MM.1S (cell line): ENCODE measurements around the gene IPO11.

Source experiments
- EZH2 ChIP-seq: fragments of 300-600 bp; sonication (generic); optimal IDR thresholded peaks from 2 replicates; pipeline ENCODE3; 2017; ENCODE audit warnings: low read depth, mild to moderate bottlenecking, antibody characterized with exemption, low read length, mixed read lengths
- EZH2phosphoT487 ChIP-seq: fragments of 300-600 bp; sonication (generic); IDR thresholded peaks from 2 replicates; pipeline ENCODE4 v1.6.1; 2018; ENCODE audit warnings: antibody characterized with exemption, low read length
- TF ChIP-seq, protein P1 (sequence below): fragments of 300-600 bp; sonication (generic); IDR thresholded peaks from 2 replicates; pipeline ENCODE4 v1.5.1; 2016; ENCODE audit warnings: antibody characterized with exemption, low read length, mixed read lengths

DNA sequence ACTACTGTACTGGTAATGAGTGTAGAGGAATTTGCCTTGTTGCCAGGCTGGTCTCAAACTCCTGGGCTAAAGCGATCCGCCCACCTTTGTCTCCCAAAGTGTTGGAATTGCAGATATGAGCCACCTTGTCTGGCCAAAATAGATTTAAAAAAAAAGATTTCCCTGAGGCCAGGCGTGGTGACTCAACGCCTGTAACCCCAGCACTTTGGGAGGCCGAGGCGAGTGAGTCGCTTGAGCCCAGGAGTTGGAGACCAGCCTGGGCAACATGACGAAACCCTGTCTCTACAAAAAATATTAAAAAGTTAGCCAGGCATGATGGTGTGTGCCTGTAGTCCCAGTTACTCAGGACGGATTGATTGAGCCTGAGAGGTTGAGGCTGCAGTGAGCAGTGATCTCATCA is 62.5 kb downstream of the IPO11 start:
- TF ChIP-seq, protein P1, sequence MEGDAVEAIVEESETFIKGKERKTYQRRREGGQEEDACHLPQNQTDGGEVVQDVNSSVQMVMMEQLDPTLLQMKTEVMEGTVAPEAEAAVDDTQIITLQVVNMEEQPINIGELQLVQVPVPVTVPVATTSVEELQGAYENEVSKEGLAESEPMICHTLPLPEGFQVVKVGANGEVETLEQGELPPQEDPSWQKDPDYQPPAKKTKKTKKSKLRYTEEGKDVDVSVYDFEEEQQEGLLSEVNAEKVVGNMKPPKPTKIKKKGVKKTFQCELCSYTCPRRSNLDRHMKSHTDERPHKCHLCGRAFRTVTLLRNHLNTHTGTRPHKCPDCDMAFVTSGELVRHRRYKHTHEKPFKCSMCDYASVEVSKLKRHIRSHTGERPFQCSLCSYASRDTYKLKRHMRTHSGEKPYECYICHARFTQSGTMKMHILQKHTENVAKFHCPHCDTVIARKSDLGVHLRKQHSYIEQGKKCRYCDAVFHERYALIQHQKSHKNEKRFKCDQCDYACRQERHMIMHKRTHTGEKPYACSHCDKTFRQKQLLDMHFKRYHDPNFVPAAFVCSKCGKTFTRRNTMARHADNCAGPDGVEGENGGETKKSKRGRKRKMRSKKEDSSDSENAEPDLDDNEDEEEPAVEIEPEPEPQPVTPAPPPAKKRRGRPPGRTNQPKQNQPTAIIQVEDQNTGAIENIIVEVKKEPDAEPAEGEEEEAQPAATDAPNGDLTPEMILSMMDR, result no peak
- no peak for TF ChIP-seq EZH2phosphoT487
- TF ChIP-seq EZH2, result no peak
